Endodermal cell (in vitro differentiated cells): ENCODE measurements around the gene TAS2R50. TPM values are rescaled to one million over a fixed set of nuclear protein-coding genes. Genes with fewer than 3 reads are reported as not detected.

Experiments
- DNase-seq: peaks from one replicate; pipeline ENCODE4 v3.0.0-alpha.2; 2017
- H3K27ac ChIP-seq: 2 replicates; pipeline ENCODE4 v1.5.1; 2013; ENCODE audit warnings: mild to moderate bottlenecking, low read depth, low read length, moderate library complexity
- H3K27me3 ChIP-seq: 2 replicates; pipeline ENCODE4 v1.6.1; 2013; ENCODE audit warnings: mild to moderate bottlenecking, low read length, moderate library complexity; ENCODE audit not compliant: insufficient read depth, control insufficient read depth, poor library complexity, severe bottlenecking
- H3K36me3 ChIP-seq: 2 replicates; pipeline ENCODE4 v1.7.0; 2013; ENCODE audit warnings: mild to moderate bottlenecking, low read length, moderate library complexity; ENCODE audit not compliant: control insufficient read depth, insufficient read depth
- H3K4me1 ChIP-seq: one replicate; pipeline ENCODE4 v1.7.0; 2013; ENCODE audit warnings: low read length; ENCODE audit not compliant: control insufficient read depth, insufficient read depth
- H3K4me3 ChIP-seq: 2 replicates; pipeline ENCODE4 v1.5.1; 2013; ENCODE audit warnings: mild to moderate bottlenecking, low read length, moderate library complexity
- H3K9ac ChIP-seq: 2 replicates; pipeline ENCODE4 v1.6.1; 2013; ENCODE audit warnings: mild to moderate bottlenecking, low read length, moderate library complexity; ENCODE audit not compliant: poor library complexity, severe bottlenecking; ENCODE audit errors: extremely low read depth
- H3K9me3 ChIP-seq: 2 replicates; pipeline ENCODE4 v1.6.1; 2013; ENCODE audit warnings: mild to moderate bottlenecking, low read length, moderate library complexity; ENCODE audit not compliant: control insufficient read depth
- H3K27ac Mint-ChIP-seq: 2 replicates; pipeline ENCODE4 v1.8.0; 2020; ENCODE audit warnings: mixed read lengths
- H3K27me3 Mint-ChIP-seq: 2 replicates; pipeline ENCODE4 v1.8.0; 2021; ENCODE audit warnings: mild to moderate bottlenecking, mixed read lengths; ENCODE audit not compliant: insufficient read depth
- H3K36me3 Mint-ChIP-seq: 2 replicates; pipeline ENCODE4 v1.8.0; 2020; ENCODE audit warnings: low read depth, mixed read lengths
- H3K4me1 Mint-ChIP-seq: 2 replicates; pipeline ENCODE4 v1.8.0; 2020; ENCODE audit warnings: mixed read lengths
- H3K4me3 Mint-ChIP-seq: 2 replicates; pipeline ENCODE4 v1.8.0; 2020; ENCODE audit warnings: mild to moderate bottlenecking, moderate library complexity, mixed read lengths
- H3K9me3 Mint-ChIP-seq: 2 replicates; pipeline ENCODE4 v1.8.0; 2020; ENCODE audit warnings: mild to moderate bottlenecking, mixed read lengths
- WGBS, 2 experiments: methylation state at CpG; one replicate each; pipeline versions ENCODE4 v1.1.5 to v1.1.7; 2013; ENCODE audit warnings: missing lambda C conversion rate in 2 of 2, mixed read lengths in 1 of 2; ENCODE audit not compliant: insufficient coverage in 1 of 2, insufficient read length in 1 of 2; 5-methylcytosine and 5-hydroxymethylcytosine counted together
- total RNA-seq, 2 donors: library from RNA; stranded (reverse); fragmentation: NEBNext Ultra II Directional in 1 of 2; extraction: Animal tissue kit (Norgen Biotek cat#: 25700) in 1 of 2; gene quantifications; 2 replicates in 1 of 2; 3 replicates in 1 of 2; pipeline ENCODE4 v1.2.1, GENCODE V29; 2021
- TF ChIP-seq, protein P1 (sequence below): fragments of 200-600 bp; sonication (generic); conservative IDR thresholded peaks from 2 replicates; pipeline ENCODE4 v1.5.0; 2021; ENCODE audit warnings: antibody characterized with exemption, mild to moderate bottlenecking

The TAS2R50 gene
- total RNA-seq, 2 donors from 2014 or later, result 1.1 to 5.0 TPM

DNA sequence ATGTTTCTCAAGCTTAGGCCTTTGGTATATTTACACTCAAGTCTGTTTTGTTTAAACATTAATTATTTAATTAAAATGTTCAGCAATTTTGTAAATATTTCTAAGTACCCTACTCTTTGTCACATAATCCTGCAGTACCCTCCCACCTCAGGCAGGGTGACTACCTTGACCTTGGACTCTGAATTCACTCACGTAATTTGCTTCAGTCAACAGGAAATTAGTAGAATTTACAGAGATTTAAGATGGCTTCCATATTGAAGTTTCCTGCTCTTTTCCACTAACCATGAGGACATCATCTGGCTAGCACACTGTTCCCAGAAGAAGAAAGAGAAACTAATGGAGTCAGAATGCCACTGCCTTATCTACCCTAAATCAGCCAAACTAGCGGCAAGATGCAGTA is 36.7 kb upstream of the TAS2R50 start:
- no peak overlapping the region for H3K4me3 ChIP-seq
- H3K4me3 Mint-ChIP-seq, result no peak overlapping the region
- peaks cover 20% of the 10 kb centered on the region for H3K36me3 ChIP-seq
- TF ChIP-seq, protein P1, sequence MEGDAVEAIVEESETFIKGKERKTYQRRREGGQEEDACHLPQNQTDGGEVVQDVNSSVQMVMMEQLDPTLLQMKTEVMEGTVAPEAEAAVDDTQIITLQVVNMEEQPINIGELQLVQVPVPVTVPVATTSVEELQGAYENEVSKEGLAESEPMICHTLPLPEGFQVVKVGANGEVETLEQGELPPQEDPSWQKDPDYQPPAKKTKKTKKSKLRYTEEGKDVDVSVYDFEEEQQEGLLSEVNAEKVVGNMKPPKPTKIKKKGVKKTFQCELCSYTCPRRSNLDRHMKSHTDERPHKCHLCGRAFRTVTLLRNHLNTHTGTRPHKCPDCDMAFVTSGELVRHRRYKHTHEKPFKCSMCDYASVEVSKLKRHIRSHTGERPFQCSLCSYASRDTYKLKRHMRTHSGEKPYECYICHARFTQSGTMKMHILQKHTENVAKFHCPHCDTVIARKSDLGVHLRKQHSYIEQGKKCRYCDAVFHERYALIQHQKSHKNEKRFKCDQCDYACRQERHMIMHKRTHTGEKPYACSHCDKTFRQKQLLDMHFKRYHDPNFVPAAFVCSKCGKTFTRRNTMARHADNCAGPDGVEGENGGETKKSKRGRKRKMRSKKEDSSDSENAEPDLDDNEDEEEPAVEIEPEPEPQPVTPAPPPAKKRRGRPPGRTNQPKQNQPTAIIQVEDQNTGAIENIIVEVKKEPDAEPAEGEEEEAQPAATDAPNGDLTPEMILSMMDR, result peak; percentile 58
- H3K9me3 ChIP-seq, result peaks cover 8% of the 10 kb centered on the region
- H3K9ac ChIP-seq, result no peak overlapping the region
- no peaks in the 10 kb centered on the region for H3K4me1 ChIP-seq
- H3K4me1 Mint-ChIP-seq, result no peaks in the 10 kb centered on the region
- peaks cover 38% of the 10 kb centered on the region for H3K36me3 Mint-ChIP-seq
- no peak for DNase-seq
- no peaks in the 10 kb centered on the region for H3K27me3 Mint-ChIP-seq
- WGBS, 2 experiments, result 94 to 100% methylated on average over 1 to 2 of the region's 2 CpGs
- no peaks in the 10 kb centered on the region for H3K27me3 ChIP-seq
- no peak overlapping the region for H3K27ac ChIP-seq
- H3K27ac Mint-ChIP-seq, result no peak overlapping the region
- peaks cover 16% of the 10 kb centered on the region for H3K9me3 Mint-ChIP-seq

GRCh38 chr12:11022520-11022919 is 35.8 kb upstream of the TAS2R50 start, which contains the start of gene TAS2R19:
Gene TAS2R19, minus strand, starts transcription at chr12:11022620. Its CDS starts 49 bp downstream, at chr12:11022571.
- no peak within 1 kb of the TSS for H3K4me3 ChIP-seq
- TF ChIP-seq, protein P1, result no peak
- peaks cover 8% of the 10 kb centered on the region for H3K9me3 ChIP-seq
- no peak for DNase-seq
- 96 to 100% methylated on average over 1 of the region's 1 CpG for WGBS, 2 experiments
- H3K9ac ChIP-seq, result no peak within 1 kb of the TSS
- Mint-ChIP-seq H3K4me1 (no peaks in the 10 kb centered on the region), H3K4me3 (no peak within 1 kb of the TSS), H3K36me3 (peaks cover 34% of the 10 kb centered on the region), H3K27me3 (no peaks in the 10 kb centered on the region), H3K9me3 (peaks cover 16% of the 10 kb centered on the region), H3K27ac (no peak within 1 kb of the TSS)
- H3K36me3 ChIP-seq, result peaks cover 13% of the 10 kb centered on the region
- no peak within 1 kb of the TSS for H3K27ac ChIP-seq
- H3K27me3 ChIP-seq, result no peaks in the 10 kb centered on the region
- H3K4me1 ChIP-seq, result no peaks in the 10 kb centered on the region

DNA sequence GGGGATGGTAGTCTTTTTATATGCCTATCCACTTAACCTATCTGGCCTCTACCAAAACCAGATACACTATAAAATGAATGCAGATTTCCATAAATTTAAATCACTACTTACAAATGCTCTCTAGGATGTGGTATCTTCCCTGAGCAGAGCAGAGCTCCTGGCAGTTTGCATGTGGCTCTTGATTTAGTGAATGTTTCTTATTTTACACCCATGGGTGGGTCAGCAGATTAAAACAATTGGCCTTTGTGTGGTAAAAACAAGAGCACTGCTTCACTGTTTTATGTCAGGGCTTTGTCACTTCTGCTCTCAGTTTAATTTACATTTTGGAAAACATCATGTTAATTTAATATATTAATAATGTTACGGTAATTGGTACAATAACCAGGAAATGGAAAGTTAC is 30.2 kb upstream of the TAS2R50 start:
- H3K4me1 ChIP-seq, result no peaks in the 10 kb centered on the region
- no peak overlapping the region for H3K4me3 ChIP-seq
- WGBS, 2 experiments, result no CpG with 5 or more reads among the region's 1 CpG
- no peak overlapping the region for H3K27ac Mint-ChIP-seq
- H3K36me3 ChIP-seq, result no peaks in the 10 kb centered on the region
- H3K9me3 ChIP-seq, result no peaks in the 10 kb centered on the region
- H3K36me3 Mint-ChIP-seq, result peaks cover 19% of the 10 kb centered on the region
- no peaks in the 10 kb centered on the region for H3K9me3 Mint-ChIP-seq
- no peaks in the 10 kb centered on the region for H3K27me3 ChIP-seq
- H3K27ac ChIP-seq, result no peak overlapping the region
- no peak overlapping the region for H3K4me3 Mint-ChIP-seq
- H3K27me3 Mint-ChIP-seq, result no peaks in the 10 kb centered on the region
- DNase-seq, result no peak
- TF ChIP-seq, protein P1, result no peak
- peaks cover 7% of the 10 kb centered on the region for H3K4me1 Mint-ChIP-seq
- H3K9ac ChIP-seq, result no peak overlapping the region
